Measurements from ENCODE around the gene TRAF3.
"Not testable (repeated sequence)": the region's sequence is repeated elsewhere in the genome, so short reads cannot be mapped to it uniquely, and the experiment has no call there.

The TRAF3 gene

GRCh38 chr14:102751088-102751487, 26.2 kb upstream of the TRAF3 start:
- DNase-seq (ENCODE audit: low spot score) = no peak

- DNase-seq (ENCODE audit: low spot score) = no peak
Observed at GRCh38 chr14:102752239-102752847, 24.9 kb upstream of the TRAF3 start.

- DNase-seq (ENCODE audit: low spot score) = no peak
Observed at GRCh38 chr14:102754370-102755262, 22.6 kb upstream of the TRAF3 start.

- DNase-seq (ENCODE audit: low spot score) = no peak
Observed at GRCh38 chr14:102757646-102758045, 19.6 kb upstream of the TRAF3 start.

GRCh38 chr14:102758087-102758486, 19.2 kb upstream of the TRAF3 start:
- DNase-seq (ENCODE audit: low spot score) = no peak

GRCh38 chr14:102759456-102760187, 17.6 kb upstream of the TRAF3 start:
- no peak for DNase-seq (ENCODE audit: low spot score)

GRCh38 chr14:102760496-102761193, 16.6 kb upstream of the TRAF3 start:
- DNase-seq (ENCODE audit: low spot score) = no peak

- no peak for DNase-seq (ENCODE audit: low spot score)
Observed at GRCh38 chr14:102761206-102761605, 16.0 kb upstream of the TRAF3 start.

- DNase-seq (ENCODE audit: low spot score) = no peak
Observed at GRCh38 chr14:102764220-102764671, 13.0 kb upstream of the TRAF3 start.

GRCh38 chr14:102765770-102766169, 11.5 kb upstream of the TRAF3 start:
- DNase-seq (ENCODE audit: low spot score) = not testable (repeated sequence)

- no peak for DNase-seq (ENCODE audit: low spot score)
Observed at GRCh38 chr14:102768223-102769048, 8.8 kb upstream of the TRAF3 start.

GRCh38 chr14:102769049-102769327, 8.3 kb upstream of the TRAF3 start:
- DNase-seq (ENCODE audit: low spot score) = no peak

- no peak for DNase-seq (ENCODE audit: low spot score)
Observed at GRCh38 chr14:102770147-102771123, 6.8 kb upstream of the TRAF3 start.

- no peak for DNase-seq (ENCODE audit: low spot score)
Observed at GRCh38 chr14:102771144-102771543, 6.1 kb upstream of the TRAF3 start.

GRCh38 chr14:102772781-102773570, 4.3 kb upstream of the TRAF3 start:
- DNase-seq (ENCODE audit: low spot score) = no peak

- DNase-seq (ENCODE audit: low spot score) = peak; percentile 85
Observed at GRCh38 chr14:102774391-102775153, 2.7 kb upstream of the TRAF3 start.

GRCh38 chr14:102775855-102776760, 1.1 kb upstream of the TRAF3 start:
- peak; percentile 74 for DNase-seq (ENCODE audit: low spot score)
